Calu3 (cell line): ENCODE data around the gene SART3. TPM values are rescaled to one million over a fixed set of nuclear protein-coding genes. Genes with fewer than 3 reads are reported as not detected.

Experiments
- BruUV-seq: library from RNA; stranded (reverse); fragments of 400-500 nt; replicated peaks from 2 replicates; lab custom pipeline; 2021; lab: Mats Ljungman, UMichigan
- CTCF ChIA-PET: fragments of 300-600 bp; sonication (Branson Sonifier 250); formaldehyde crosslinking; loops from one replicate; lab custom pipeline; 2022; ENCODE audit warnings: antibody characterized with exemption; lab: Charles Lee
- DNase-seq: peaks from one replicate; pipeline ENCODE4 v3.0.0; 2022
- H3K27ac Mint-ChIP-seq: one replicate; pipeline ENCODE4 v1.8.0; 2022; ENCODE audit warnings: mixed read lengths; ENCODE audit not compliant: unreplicated experiment
- H3K27me3 Mint-ChIP-seq: one replicate; pipeline ENCODE4 v1.8.0; 2022; ENCODE audit warnings: mixed read lengths; ENCODE audit not compliant: unreplicated experiment
- H3K36me3 Mint-ChIP-seq: one replicate; pipeline ENCODE4 v1.8.0; 2022; ENCODE audit warnings: mild to moderate bottlenecking, moderate library complexity, mixed read lengths; ENCODE audit not compliant: insufficient read depth, unreplicated experiment
- H3K4me1 Mint-ChIP-seq: one replicate; pipeline ENCODE4 v1.8.0; 2022; ENCODE audit warnings: mild to moderate bottlenecking, low read depth, mixed read lengths; ENCODE audit not compliant: unreplicated experiment
- H3K4me3 Mint-ChIP-seq: one replicate; pipeline ENCODE4 v1.8.0; 2022; ENCODE audit warnings: mild to moderate bottlenecking, low read depth, moderate library complexity, mixed read lengths; ENCODE audit not compliant: unreplicated experiment
- H3K9me3 Mint-ChIP-seq: one replicate; pipeline ENCODE4 v1.8.0; 2022; ENCODE audit warnings: low read depth, mixed read lengths; ENCODE audit not compliant: unreplicated experiment
- CTCF ChIP-seq: fragments of 200-600 bp; IDR thresholded peaks from one replicate; pipeline ENCODE4 v1.8.0; 2022; ENCODE audit warnings: antibody characterized with exemption; ENCODE audit not compliant: unreplicated experiment
- intact Hi-C: fragments of 100-400 bp; cut with micrococcal nuclease; formaldehyde crosslinking; loops from one replicate; pipeline ENCODE4 v1.10.0; 2022; ENCODE audit not compliant: unreplicated experiment
- total RNA-seq: library from RNA; stranded (reverse); gene quantifications from 2 replicates; pipeline ENCODE4 v1.2.3, GENCODE V29; 2022

SART3 gene
- total RNA-seq, 1 experiment from 2014 or later, result 91.7 TPM

GRCh38 chr12:108484431-108484830, 76.5 kb downstream of the SART3 start:
- CTCF ChIA-PET, result no interaction called here
- Mint-ChIP-seq H3K9me3 (peaks cover 10% of the 10 kb centered on the region), H3K27ac (no peak overlapping the region), H3K36me3 (peaks cover 4% of the 10 kb centered on the region), H3K4me3 (no peak overlapping the region), H3K27me3 (peaks cover 49% of the 10 kb centered on the region), H3K4me1 (peaks cover 13% of the 10 kb centered on the region)
- intact Hi-C loops, result no loop called here
- no peak for TF ChIP-seq CTCF
- BruUV-seq, result no TSS peak
- no peak for DNase-seq

DNA sequence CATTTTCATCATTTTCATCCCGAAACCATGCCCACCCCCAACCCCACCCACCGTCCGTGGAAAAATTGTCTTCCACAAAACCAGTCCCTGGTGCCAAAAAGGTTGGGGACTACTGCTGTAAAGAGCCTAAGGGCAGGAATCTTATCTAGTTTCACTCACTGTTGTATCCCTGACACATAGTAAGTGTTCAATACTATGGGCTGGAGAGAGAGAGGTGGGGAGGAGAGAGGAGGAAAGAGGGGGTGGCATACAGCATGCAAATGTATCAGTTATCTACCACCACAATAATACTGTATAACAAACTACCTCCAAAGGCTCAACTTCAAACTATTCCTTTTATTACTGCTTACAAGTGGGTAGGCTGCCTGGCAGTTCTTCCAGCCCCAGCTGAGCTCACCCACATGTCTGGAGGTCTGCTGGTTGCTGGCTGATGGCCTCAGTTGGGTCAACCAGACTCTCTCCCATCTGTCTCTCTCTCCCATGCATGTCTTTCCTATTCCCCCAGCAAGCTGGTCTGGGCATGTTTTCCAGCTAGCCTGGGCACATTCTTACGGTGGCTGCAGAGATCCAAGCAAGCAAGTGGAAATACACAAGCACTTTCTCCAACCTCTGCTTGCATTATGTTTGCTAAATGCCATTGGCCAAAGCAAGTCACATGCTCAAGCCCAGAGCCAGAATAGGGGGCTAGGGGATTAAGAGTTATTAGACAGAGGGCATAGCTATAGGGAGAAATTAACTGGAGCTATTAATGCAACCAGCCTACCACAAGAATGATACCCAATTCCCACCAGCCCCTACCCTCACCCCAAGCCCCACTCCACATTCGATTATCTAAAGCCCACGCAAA, 77.5 kb downstream of the SART3 start:
- DNase-seq, result no peak
- BruUV-seq, result no TSS peak
- Mint-ChIP-seq H3K4me3 (no peak overlapping the region), H3K27me3 (peaks cover 59% of the 10 kb centered on the region), H3K27ac (no peak overlapping the region), H3K36me3 (peaks cover 4% of the 10 kb centered on the region), H3K9me3 (peaks cover 10% of the 10 kb centered on the region), H3K4me1 (peaks cover 13% of the 10 kb centered on the region)
- intact Hi-C loops, result no loop called here
- no peak for TF ChIP-seq CTCF
- CTCF ChIA-PET, result interaction anchor here (1.0 kb wide), 1 partner anchor 23 kb away, joined by 3 read pairs; no protein-coding TSS in a partner anchor

DNA sequence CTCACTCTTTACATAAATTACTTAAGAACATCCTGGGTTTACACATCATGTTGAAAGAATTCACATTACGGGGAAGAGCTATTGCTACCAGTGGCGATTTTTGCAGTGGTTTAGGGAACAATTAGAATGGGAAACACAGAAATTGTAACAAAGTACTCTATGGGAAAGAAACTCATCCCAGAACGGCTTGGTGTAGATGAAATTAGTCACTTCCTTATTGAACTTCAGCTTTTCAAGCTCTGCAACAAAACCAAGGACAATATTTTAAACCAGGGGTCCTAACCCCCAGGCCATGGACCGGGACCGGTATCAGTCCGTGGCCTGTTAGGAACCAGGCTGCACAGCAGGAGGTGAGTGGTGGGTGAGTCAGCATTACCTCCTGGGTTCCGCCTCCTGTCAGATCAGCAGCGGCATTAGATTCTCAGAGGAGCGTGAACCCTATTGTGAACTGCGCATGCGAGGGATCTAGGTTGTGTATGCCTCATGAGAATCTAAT, 78.2 kb downstream of the SART3 start:
- Mint-ChIP-seq H3K4me3 (no peak overlapping the region), H3K36me3 (peaks cover 4% of the 10 kb centered on the region), H3K4me1 (peaks cover 13% of the 10 kb centered on the region), H3K9me3 (peaks cover 10% of the 10 kb centered on the region), H3K27ac (no peak overlapping the region), H3K27me3 (peaks cover 66% of the 10 kb centered on the region)
- intact Hi-C loops, result no loop called here
- CTCF ChIA-PET, result interaction anchor here (1.0 kb wide), 1 partner anchor 22 kb away, joined by 3 read pairs; no protein-coding TSS in a partner anchor
- no peak for TF ChIP-seq CTCF
- BruUV-seq, result no TSS peak
- DNase-seq, result peak; percentile 46

GRCh38 chr12:108479364-108480070, 81.5 kb downstream of the SART3 start:
- CTCF ChIA-PET, result interaction anchor here (0.5 kb wide), 1 partner anchor 883 kb away, joined by 6 read pairs; no protein-coding TSS in a partner anchor
- Mint-ChIP-seq H3K4me3 (no peak overlapping the region), H3K9me3 (peaks cover under 1% of the 10 kb centered on the region), H3K27me3 (peaks cover 98% of the 10 kb centered on the region), H3K36me3 (peaks cover 4% of the 10 kb centered on the region), H3K27ac (no peak overlapping the region), H3K4me1 (peaks cover 13% of the 10 kb centered on the region)
- no TSS peak for BruUV-seq
- DNase-seq, result no peak
- TF ChIP-seq CTCF, result no peak
- intact Hi-C loops, result no loop called here
